Cortex of kidney (tissue), 1 donor: Measurements from ENCODE around the gene PRPF19.

ENCODE experiments used
- DNase-seq: peaks from one replicate; lab custom pipeline; 2025; lab: John Stamatoyannopoulos, UW

PRPF19 gene

GRCh38 chr11:60841797-60842667 is 64.4 kb downstream of the PRPF19 start, which contains the start of gene CCDC86:
Gene CCDC86, plus strand, starts transcription at chr11:60842113. Its CDS starts 12 bp downstream, at chr11:60842125.
- peak; percentile 44 for DNase-seq
